Measurements from ENCODE around the gene SPTLC2.
"Not testable (repeated sequence)": the region's sequence is repeated elsewhere in the genome, so short reads cannot be mapped to it uniquely, and the experiment has no call there.

The SPTLC2 gene

GRCh38 chr14:77622366-77622961, 6.0 kb upstream of the SPTLC2 start:
- no peak for DNase-seq

- no peak for DNase-seq
These were observed 3.9 kb upstream of the SPTLC2 start for GRCh38 chr14:77620222-77620870.

GRCh38 chr14:77618381-77618970, 2.0 kb upstream of the SPTLC2 start:
- no peak for DNase-seq

- no peak for DNase-seq
These were observed 344 bp downstream of the SPTLC2 start for GRCh38 chr14:77616133-77616453.

GRCh38 chr14:77615361-77616132, 890 bp downstream of the SPTLC2 start:
- DNase-seq: no peak

- no peak for DNase-seq
These were observed 3.2 kb downstream of the SPTLC2 start for GRCh38 chr14:77613201-77613600.

- no peak for DNase-seq
These were observed 4.3 kb downstream of the SPTLC2 start for GRCh38 chr14:77612011-77612620.

- DNase-seq: no peak
These were observed 5.9 kb downstream of the SPTLC2 start for GRCh38 chr14:77610553-77610952.

- no peak for DNase-seq
These were observed 6.5 kb downstream of the SPTLC2 start for GRCh38 chr14:77609922-77610321.

- no peak for DNase-seq
These were observed 8.6 kb downstream of the SPTLC2 start for GRCh38 chr14:77607741-77608302.

GRCh38 chr14:77605392-77605972, 11.0 kb downstream of the SPTLC2 start:
- DNase-seq: no peak

- no peak for DNase-seq
These were observed 12.7 kb downstream of the SPTLC2 start for GRCh38 chr14:77603654-77604255.

GRCh38 chr14:77603031-77603430, 13.4 kb downstream of the SPTLC2 start:
- DNase-seq: no peak

- DNase-seq: no peak
These were observed 14.4 kb downstream of the SPTLC2 start for GRCh38 chr14:77601846-77602619.

GRCh38 chr14:77599889-77600288, 16.5 kb downstream of the SPTLC2 start:
- DNase-seq: no peak

GRCh38 chr14:77598366-77599070, 17.9 kb downstream of the SPTLC2 start:
- no peak for DNase-seq

- no peak for DNase-seq
These were observed 22.9 kb downstream of the SPTLC2 start for GRCh38 chr14:77593501-77593961.

- DNase-seq: no peak
These were observed 25.5 kb downstream of the SPTLC2 start for GRCh38 chr14:77590845-77591485.

GRCh38 chr14:77589099-77589498, 27.3 kb downstream of the SPTLC2 start:
- no peak for DNase-seq

GRCh38 chr14:77588411-77589025, 27.9 kb downstream of the SPTLC2 start:
- not testable (repeated sequence) for DNase-seq

Data from NCI-H2227 treated with DMSO at 0.1 percent for 48 hours (cell line).